ENCODE measurements around the gene CLSTN2.

The CLSTN2 gene

GRCh38 chr3:140157161-140157560, 222.2 kb downstream of the CLSTN2 start:
- TF ChIP-seq, protein P1, sequence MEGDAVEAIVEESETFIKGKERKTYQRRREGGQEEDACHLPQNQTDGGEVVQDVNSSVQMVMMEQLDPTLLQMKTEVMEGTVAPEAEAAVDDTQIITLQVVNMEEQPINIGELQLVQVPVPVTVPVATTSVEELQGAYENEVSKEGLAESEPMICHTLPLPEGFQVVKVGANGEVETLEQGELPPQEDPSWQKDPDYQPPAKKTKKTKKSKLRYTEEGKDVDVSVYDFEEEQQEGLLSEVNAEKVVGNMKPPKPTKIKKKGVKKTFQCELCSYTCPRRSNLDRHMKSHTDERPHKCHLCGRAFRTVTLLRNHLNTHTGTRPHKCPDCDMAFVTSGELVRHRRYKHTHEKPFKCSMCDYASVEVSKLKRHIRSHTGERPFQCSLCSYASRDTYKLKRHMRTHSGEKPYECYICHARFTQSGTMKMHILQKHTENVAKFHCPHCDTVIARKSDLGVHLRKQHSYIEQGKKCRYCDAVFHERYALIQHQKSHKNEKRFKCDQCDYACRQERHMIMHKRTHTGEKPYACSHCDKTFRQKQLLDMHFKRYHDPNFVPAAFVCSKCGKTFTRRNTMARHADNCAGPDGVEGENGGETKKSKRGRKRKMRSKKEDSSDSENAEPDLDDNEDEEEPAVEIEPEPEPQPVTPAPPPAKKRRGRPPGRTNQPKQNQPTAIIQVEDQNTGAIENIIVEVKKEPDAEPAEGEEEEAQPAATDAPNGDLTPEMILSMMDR (conservative IDR thresholded peaks at IDR 0.05; ENCODE audit: low read depth, low read length) = no peak
- Histone ChIP-seq H3K27ac (no peak overlapping the region), H3K36me3 (ENCODE audit: insufficient read depth) (no peaks in the 10 kb centered on the region), H3K4me2 (no peak overlapping the region), H3K27me3 (ENCODE audit: insufficient read depth, low read depth) (no peaks in the 10 kb centered on the region), H2AFZ (ENCODE audit: low read depth) (no peak overlapping the region), H3K4me1 (ENCODE audit: low read depth, poor library complexity, severe bottlenecking) (no peaks in the 10 kb centered on the region), H4K20me1 (ENCODE audit: insufficient read depth) (no peaks in the 10 kb centered on the region), H3K9ac (no peak overlapping the region), H3K79me2 (ENCODE audit: insufficient read depth, low read depth) (no peaks in the 10 kb centered on the region), H3K4me3 (IDR thresholded peaks at IDR 0.05; ENCODE audit: insufficient read depth, low read depth, low read length) (no peak overlapping the region)

DNA sequence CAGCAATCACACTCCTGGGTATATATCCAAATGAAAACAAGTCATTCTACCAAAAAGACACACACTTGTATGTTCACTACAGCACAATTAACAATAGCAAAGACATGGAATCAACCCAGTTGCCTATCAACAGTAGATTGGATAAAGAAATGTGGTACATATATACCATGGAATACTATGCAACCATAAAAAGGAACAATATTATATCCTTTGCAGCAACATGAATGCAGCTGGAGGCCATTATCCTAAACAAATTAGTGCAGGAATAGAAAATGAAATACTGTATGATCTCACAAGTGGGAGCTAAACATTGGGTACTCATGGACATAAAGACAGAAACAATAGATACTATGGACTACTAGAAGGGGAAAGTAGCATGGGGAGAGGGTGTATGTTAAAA, 224.7 kb downstream of the CLSTN2 start:
- Histone ChIP-seq H3K27me3 (ENCODE audit: insufficient read depth, low read depth) (no peaks in the 10 kb centered on the region), H2AFZ (ENCODE audit: low read depth) (no peak overlapping the region), H3K4me1 (ENCODE audit: low read depth, poor library complexity, severe bottlenecking) (no peaks in the 10 kb centered on the region), H4K20me1 (ENCODE audit: insufficient read depth) (no peaks in the 10 kb centered on the region), H3K9ac (no peak overlapping the region), H3K36me3 (ENCODE audit: insufficient read depth) (no peaks in the 10 kb centered on the region), H3K4me3 (IDR thresholded peaks at IDR 0.05; ENCODE audit: insufficient read depth, low read depth, low read length) (no peak overlapping the region), H3K27ac (no peak overlapping the region), H3K79me2 (ENCODE audit: insufficient read depth, low read depth) (no peaks in the 10 kb centered on the region), H3K4me2 (no peak overlapping the region)
- TF ChIP-seq, protein P1 (conservative IDR thresholded peaks at IDR 0.05; ENCODE audit: low read depth, low read length) = no peak

- Histone ChIP-seq H3K4me2 (no peak overlapping the region), H3K27ac (no peak overlapping the region)
Observed at GRCh38 chr3:140160553-140160952, 225.6 kb downstream of the CLSTN2 start.

DNA sequence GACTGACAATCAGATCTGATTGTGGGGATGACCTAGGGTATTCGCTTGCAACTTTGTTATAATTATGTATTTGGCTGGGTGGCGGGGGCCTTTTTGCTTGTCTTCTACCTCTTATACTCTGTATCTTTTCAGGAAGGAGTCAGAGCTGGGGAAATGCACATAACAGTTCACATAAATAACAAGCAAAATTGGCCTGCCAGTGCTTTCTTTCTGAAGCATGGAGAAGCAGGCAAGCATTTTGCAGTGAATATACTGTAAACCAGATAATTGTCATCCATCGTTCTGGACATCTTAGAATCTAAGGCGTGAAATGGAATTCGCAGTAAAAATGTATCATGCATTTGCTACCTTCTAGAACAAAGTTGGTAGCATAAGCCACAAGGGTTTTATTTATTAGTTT, 227.6 kb downstream of the CLSTN2 start:
- Histone ChIP-seq H3K4me1 (ENCODE audit: low read depth, poor library complexity, severe bottlenecking) (no peaks in the 10 kb centered on the region), H3K9ac (no peak overlapping the region), H2AFZ (ENCODE audit: low read depth) (no peak overlapping the region), H3K36me3 (ENCODE audit: insufficient read depth) (no peaks in the 10 kb centered on the region), H3K27me3 (ENCODE audit: insufficient read depth, low read depth) (no peaks in the 10 kb centered on the region), H3K4me2 (no peak overlapping the region), H3K79me2 (ENCODE audit: insufficient read depth, low read depth) (no peaks in the 10 kb centered on the region), H3K27ac (no peak overlapping the region), H3K4me3 (IDR thresholded peaks at IDR 0.05; ENCODE audit: insufficient read depth, low read depth, low read length) (no peak overlapping the region), H4K20me1 (ENCODE audit: insufficient read depth) (no peaks in the 10 kb centered on the region)
- TF ChIP-seq, protein P1 (conservative IDR thresholded peaks at IDR 0.05; ENCODE audit: low read depth, low read length) = no peak

More at GRCh38 chr3:140160553-140160952, 225.6 kb downstream of the CLSTN2 start:
- Histone ChIP-seq H3K4me3 (IDR thresholded peaks at IDR 0.05; ENCODE audit: insufficient read depth, low read depth, low read length) (no peak overlapping the region), H4K20me1 (ENCODE audit: insufficient read depth) (no peaks in the 10 kb centered on the region), H3K79me2 (ENCODE audit: insufficient read depth, low read depth) (no peaks in the 10 kb centered on the region), H3K4me1 (ENCODE audit: low read depth, poor library complexity, severe bottlenecking) (no peaks in the 10 kb centered on the region), H3K36me3 (ENCODE audit: insufficient read depth) (no peaks in the 10 kb centered on the region), H2AFZ (ENCODE audit: low read depth) (no peak overlapping the region), H3K9ac (no peak overlapping the region), H3K27me3 (ENCODE audit: insufficient read depth, low read depth) (no peaks in the 10 kb centered on the region)
- TF ChIP-seq, protein P1 (conservative IDR thresholded peaks at IDR 0.05; ENCODE audit: low read depth, low read length) = no peak
